ENCODE data around the gene ATF4. TPM values are rescaled to one million over a fixed set of nuclear protein-coding genes. Genes with fewer than 3 reads are reported as not detected.

The ATF4 gene
- total RNA-seq, 1 experiment from 2014 or later: 717 TPM

DNA sequence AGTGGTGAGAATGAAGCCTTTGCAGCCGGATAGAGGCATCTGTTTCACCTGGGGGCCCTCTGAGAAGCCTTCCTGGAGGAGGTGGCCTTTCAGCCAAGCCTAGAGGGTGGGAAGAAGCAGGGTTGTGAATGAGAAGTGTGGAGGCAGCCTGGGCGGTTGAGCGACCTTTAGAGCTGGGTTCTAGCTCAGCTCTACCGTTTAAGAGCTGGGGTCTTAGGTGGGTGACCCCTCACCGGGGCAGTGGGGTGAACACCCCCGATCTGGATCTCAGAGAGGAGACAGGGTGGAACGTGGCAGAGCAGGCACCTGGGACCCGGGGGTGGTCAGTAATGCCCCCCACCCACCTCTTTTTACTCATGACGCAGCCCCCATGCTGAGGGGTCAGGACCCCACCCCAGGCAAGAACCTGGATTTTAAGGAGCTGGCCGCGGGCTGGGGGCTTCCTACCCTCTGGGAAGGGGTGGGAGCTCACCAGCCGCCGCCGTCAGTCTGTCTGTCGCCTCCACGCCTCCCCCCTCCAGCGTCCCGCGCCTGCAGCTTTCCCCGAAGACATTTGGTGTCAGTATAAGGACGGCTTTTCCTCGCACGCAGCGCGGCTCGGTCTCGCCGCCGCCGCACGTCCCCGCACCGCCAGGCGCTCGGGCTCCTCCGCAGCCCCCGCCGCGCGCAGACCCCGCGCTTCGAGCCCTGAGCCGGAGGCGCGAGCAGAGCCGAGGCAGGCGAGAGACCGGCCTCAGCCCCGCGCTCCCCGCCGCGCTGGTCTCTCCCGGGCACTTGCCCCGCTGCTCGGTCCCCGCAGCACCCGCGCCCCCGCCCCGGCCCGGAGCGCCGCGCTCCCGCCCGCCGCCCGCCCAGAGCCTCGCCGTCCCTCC, 36.8 kb downstream of the ATF4 start:
- peaks cover 43% of the 10 kb centered on the region for H3K27me3 Mint-ChIP-seq (ENCODE audit: insufficient read depth, unreplicated experiment)
- no peak overlapping the region for H3K4me3 Mint-ChIP-seq (ENCODE audit: unreplicated experiment)
- H3K27ac Mint-ChIP-seq (ENCODE audit: low read depth, unreplicated experiment): no peak overlapping the region
- no peaks in the 10 kb centered on the region for H3K4me1 Mint-ChIP-seq (ENCODE audit: insufficient read depth, unreplicated experiment)
- intact Hi-C loops (cut with micrococcal nuclease): no loop called here
- no peaks in the 10 kb centered on the region for H3K36me3 Mint-ChIP-seq (ENCODE audit: insufficient read depth, unreplicated experiment)
- TF ChIP-seq, protein P1, sequence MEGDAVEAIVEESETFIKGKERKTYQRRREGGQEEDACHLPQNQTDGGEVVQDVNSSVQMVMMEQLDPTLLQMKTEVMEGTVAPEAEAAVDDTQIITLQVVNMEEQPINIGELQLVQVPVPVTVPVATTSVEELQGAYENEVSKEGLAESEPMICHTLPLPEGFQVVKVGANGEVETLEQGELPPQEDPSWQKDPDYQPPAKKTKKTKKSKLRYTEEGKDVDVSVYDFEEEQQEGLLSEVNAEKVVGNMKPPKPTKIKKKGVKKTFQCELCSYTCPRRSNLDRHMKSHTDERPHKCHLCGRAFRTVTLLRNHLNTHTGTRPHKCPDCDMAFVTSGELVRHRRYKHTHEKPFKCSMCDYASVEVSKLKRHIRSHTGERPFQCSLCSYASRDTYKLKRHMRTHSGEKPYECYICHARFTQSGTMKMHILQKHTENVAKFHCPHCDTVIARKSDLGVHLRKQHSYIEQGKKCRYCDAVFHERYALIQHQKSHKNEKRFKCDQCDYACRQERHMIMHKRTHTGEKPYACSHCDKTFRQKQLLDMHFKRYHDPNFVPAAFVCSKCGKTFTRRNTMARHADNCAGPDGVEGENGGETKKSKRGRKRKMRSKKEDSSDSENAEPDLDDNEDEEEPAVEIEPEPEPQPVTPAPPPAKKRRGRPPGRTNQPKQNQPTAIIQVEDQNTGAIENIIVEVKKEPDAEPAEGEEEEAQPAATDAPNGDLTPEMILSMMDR (IDR thresholded peaks at IDR 0.05; ENCODE audit: unreplicated experiment): no peak
- POLR2A ChIA-PET: no interaction called here
- no peaks in the 10 kb centered on the region for H3K9me3 Mint-ChIP-seq (ENCODE audit: unreplicated experiment)
- CTCF ChIA-PET: interaction anchor here (1.1 to 1.9 kb wide), 2 partner anchors 15 to 22 kb away, joined by 5 read pairs; no protein-coding TSS in a partner anchor
- no TSS peak for BruUV-seq (replicated peaks)
- DNase-seq (ENCODE audit: unreplicated experiment): no peak

DNA sequence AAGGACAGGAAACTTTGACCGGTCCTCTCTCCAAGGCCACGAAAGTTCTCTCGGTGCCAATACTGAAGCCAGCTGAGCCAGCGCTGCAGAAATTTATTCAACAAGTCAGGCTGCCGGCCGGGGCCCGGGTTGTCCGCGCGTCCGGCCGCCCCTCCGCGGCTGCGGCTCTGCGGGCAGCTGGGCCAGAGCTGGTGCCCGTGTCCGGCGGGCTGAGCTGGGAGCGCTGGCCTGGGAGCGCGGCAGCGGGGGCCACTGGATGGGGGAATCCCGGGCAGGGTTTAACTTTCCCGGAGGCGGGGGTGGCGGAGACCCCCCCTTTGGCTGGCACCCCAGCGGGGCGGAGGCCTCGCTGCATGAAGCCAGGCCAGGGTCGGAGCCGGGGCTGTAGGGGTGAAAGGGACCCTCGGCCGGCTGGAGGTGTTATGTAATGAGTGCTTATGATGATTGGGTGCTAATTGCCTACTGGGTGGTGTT, 37.9 kb downstream of the ATF4 start:
- BruUV-seq (replicated peaks): no TSS peak
- Mint-ChIP-seq H3K4me3 (ENCODE audit: unreplicated experiment) (no peak overlapping the region), H3K36me3 (ENCODE audit: insufficient read depth, unreplicated experiment) (no peaks in the 10 kb centered on the region), H3K4me1 (ENCODE audit: insufficient read depth, unreplicated experiment) (no peaks in the 10 kb centered on the region), H3K27me3 (ENCODE audit: insufficient read depth, unreplicated experiment) (peaks cover 33% of the 10 kb centered on the region), H3K9me3 (ENCODE audit: unreplicated experiment) (no peaks in the 10 kb centered on the region), H3K27ac (ENCODE audit: low read depth, unreplicated experiment) (no peak overlapping the region)
- CTCF ChIA-PET: no interaction called here
- TF ChIP-seq, protein P1 (IDR thresholded peaks at IDR 0.05; ENCODE audit: unreplicated experiment): no peak
- intact Hi-C loops (cut with micrococcal nuclease): no loop called here
- POLR2A ChIA-PET: interaction anchor here (0.6 kb wide), 1 partner anchor 476 kb away, joined by 3 read pairs; no protein-coding TSS in a partner anchor
- DNase-seq (ENCODE audit: unreplicated experiment): no peak

DNA sequence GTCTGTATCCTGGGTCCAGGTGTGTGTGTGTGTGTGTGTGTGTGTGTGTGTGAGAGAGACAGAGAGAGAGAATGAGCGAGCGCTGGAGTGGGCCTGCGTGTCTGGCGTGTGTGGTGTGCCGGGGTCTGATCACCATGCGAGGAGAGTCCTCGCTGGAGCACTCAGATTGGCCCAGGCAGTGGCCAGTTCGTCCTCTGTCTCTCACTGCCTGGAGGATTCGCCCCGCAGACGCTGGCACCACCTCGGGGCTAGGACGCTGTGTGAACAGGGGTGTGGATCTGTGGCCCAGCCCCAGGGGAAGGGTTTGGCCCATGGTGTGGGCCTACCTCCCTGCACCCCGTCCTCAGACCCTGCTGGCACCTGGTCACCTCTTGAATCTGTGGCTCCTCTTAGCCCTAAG, 38.6 kb downstream of the ATF4 start:
- Mint-ChIP-seq H3K4me3 (ENCODE audit: unreplicated experiment) (no peak overlapping the region), H3K27ac (ENCODE audit: low read depth, unreplicated experiment) (no peak overlapping the region), H3K27me3 (ENCODE audit: insufficient read depth, unreplicated experiment) (peaks cover 33% of the 10 kb centered on the region), H3K9me3 (ENCODE audit: unreplicated experiment) (no peaks in the 10 kb centered on the region), H3K4me1 (ENCODE audit: insufficient read depth, unreplicated experiment) (no peaks in the 10 kb centered on the region), H3K36me3 (ENCODE audit: insufficient read depth, unreplicated experiment) (no peaks in the 10 kb centered on the region)
- DNase-seq (ENCODE audit: unreplicated experiment): no peak
- CTCF ChIA-PET: no interaction called here
- no TSS peak for BruUV-seq (replicated peaks)
- intact Hi-C loops (cut with micrococcal nuclease): no loop called here
- TF ChIP-seq, protein P1 (IDR thresholded peaks at IDR 0.05; ENCODE audit: unreplicated experiment): no peak
- POLR2A ChIA-PET: interaction anchor here (0.6 kb wide), 1 partner anchor 475 kb away, joined by 3 read pairs; no protein-coding TSS in a partner anchor

DNA sequence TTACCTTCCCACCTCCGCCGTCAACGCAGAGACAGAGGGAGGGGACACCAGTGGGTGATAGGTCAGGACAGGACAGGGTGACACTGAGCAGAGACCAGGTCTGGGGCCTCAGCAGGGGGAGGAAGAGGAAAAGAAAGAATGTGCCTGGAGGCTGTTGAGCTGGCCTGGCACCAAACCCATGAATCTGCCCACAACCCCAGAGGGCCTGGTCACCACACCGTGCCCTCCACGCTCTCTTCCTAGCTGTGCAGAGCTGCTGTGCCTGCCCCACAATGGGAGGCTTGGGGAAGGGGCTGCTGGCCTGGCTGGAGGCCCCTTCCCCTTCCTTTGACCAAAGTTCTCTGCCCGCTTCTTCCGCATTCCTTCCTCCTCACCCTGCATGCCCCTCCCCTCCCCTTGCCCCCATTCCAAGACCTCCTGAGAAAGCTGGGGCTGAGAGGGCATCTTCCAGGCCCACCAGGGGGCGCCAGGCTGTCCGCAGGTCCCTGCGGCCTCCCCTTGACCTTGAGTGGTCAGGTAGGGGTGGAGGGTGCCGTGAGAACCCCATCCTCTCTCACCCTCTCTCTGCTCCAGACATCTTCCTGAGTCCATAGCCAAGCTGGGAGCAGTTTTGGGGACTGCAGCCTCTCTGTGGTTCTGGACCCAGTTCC, 39.2 kb downstream of the ATF4 start:
- Mint-ChIP-seq H3K27me3 (ENCODE audit: insufficient read depth, unreplicated experiment) (peaks cover 33% of the 10 kb centered on the region), H3K36me3 (ENCODE audit: insufficient read depth, unreplicated experiment) (no peaks in the 10 kb centered on the region), H3K9me3 (ENCODE audit: unreplicated experiment) (no peaks in the 10 kb centered on the region), H3K4me1 (ENCODE audit: insufficient read depth, unreplicated experiment) (no peaks in the 10 kb centered on the region), H3K4me3 (ENCODE audit: unreplicated experiment) (no peak overlapping the region), H3K27ac (ENCODE audit: low read depth, unreplicated experiment) (no peak overlapping the region)
- intact Hi-C loops (cut with micrococcal nuclease): no loop called here
- no peak for DNase-seq (ENCODE audit: unreplicated experiment)
- ChIA-PET POLR2A (interaction anchor here (0.5 kb wide), 1 partner anchor 75 kb away, joined by 3 read pairs; no protein-coding TSS in a partner anchor), CTCF (interaction anchor here (0.7 to 1.0 kb wide), 4 partner anchors 46 to 770 kb away, joined by 3 read pairs; no protein-coding TSS in a partner anchor)
- TF ChIP-seq, protein P1 (IDR thresholded peaks at IDR 0.05; ENCODE audit: unreplicated experiment): peak; percentile 39
- no TSS peak for BruUV-seq (replicated peaks)

Data from MCF 10A (cell line).